Stimulated activated CD4-positive, alpha-beta T cell treated with anti-CD3 and anti-CD28 coated beads, TNF-alpha, amount 100 ng/mL, for 1 hour (primary cell): ENCODE data around the gene CCDC149.

ENCODE experiments used
- DNase-seq, 3 donors: peaks; one replicate each; pipeline ENCODE4 v3.0.0-alpha.2; 2020; ENCODE audit warnings: low read depth in 3 of 3, low spot score in 1 of 3

The CCDC149 gene

GRCh38 chr4:24845132-24845531, 67.7 kb downstream of the CCDC149 start:
- DNase-seq: no peak

DNA sequence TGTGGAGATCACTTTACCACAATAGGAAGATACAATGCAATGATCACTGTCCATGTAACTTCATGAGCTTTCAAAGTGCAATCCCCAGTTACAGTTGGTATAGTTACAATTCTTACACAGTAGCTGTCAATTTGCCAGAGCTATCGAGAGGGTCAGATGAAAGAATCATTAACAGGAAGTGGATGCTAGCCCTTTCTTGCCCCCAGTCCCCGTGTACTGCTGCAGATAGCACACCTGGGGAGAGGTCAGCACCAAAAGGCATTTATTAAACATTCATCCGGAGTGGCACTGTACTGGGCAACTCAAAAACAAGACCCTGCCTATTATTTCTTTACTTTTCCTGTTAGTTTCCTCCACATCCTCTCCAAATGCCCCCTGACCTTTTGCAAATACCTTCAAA, 69.7 kb downstream of the CCDC149 start:
- no peak for DNase-seq

DNA sequence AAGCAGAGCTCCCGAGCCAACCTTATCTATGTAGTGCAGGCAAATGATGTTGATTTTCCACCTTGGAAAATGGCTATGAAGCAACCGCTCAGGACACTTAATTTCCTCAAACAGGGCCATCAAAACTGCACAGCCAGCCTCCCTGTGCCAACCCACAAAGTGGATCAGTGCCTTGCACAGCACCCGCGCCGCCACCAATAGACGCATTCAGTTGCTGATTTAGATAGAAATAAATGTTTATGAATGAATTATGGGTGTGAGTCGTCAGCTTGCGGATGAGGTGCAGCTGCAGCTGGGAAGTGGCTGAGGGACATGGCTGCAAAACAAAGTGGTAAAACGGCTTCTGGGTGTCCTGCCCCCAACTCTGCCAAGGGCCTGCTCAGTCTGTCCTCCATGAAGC, 70.5 kb downstream of the CCDC149 start:
- no peak for DNase-seq

DNA sequence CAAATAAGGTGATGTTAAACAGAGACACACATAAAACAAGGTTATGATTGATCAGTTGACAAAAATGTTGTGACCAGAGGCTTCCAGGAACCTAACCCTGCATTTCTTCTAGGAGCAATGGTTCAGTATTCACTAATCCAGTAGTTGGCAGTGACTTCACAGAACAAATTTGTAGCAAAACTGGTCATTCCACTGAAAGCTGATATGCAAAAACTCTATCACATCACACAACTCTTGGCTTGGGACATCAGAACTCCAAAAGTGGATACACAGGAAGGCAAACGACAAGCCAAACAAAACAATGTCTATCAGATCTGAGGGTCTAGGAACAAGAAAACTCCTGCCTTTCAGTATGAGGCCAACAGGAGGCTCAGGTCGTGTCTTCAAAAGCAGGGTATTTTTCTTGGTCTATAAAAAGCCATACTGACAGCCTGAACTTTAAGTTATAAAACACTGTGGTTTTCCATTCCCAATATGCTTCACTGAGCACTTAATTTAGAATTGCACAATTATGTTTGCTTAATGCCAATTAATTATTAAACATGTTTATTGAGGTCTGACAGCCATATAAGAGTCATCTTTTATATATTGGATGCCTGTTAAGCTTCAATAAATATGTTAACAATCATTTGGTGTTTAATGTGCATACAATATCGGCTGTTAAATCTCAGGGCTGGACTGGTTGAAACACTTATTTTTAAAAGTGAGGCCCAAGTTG, 71.9 kb downstream of the CCDC149 start:
- DNase-seq: no peak

GRCh38 chr4:24840362-24840761, 72.5 kb downstream of the CCDC149 start:
- DNase-seq: no peak

DNA sequence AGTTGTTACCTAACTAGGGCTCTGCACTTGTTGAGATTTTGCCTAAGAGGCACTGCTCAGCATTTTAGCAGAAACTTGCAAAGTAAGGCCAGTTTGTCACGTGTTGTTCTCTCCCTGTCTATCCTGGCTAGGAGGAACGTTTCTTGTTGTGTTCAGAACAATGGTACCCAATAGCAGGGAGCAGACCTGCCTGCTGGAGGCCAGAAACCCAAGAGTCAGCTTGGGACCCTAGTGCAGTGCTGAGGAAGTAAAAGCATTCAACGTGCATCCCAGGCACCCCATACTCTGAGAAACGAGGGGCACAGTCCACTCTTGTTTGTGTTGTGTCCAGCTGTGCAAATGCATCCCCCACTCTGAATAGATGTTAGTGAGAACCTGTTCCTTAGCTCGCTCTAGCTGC, 75.1 kb downstream of the CCDC149 start:
- DNase-seq: no peak

GRCh38 chr4:24837336-24837735, 75.5 kb downstream of the CCDC149 start:
- DNase-seq: no peak

GRCh38 chr4:24836661-24837242, 76.1 kb downstream of the CCDC149 start:
- no peak for DNase-seq

GRCh38 chr4:24835696-24836095, 77.1 kb downstream of the CCDC149 start:
- DNase-seq: no peak

- no peak for DNase-seq
Observed at GRCh38 chr4:24831637-24832036, 81.2 kb downstream of the CCDC149 start.

- no peak for DNase-seq
Observed at GRCh38 chr4:24824720-24825119, 88.1 kb downstream of the CCDC149 start.

DNA sequence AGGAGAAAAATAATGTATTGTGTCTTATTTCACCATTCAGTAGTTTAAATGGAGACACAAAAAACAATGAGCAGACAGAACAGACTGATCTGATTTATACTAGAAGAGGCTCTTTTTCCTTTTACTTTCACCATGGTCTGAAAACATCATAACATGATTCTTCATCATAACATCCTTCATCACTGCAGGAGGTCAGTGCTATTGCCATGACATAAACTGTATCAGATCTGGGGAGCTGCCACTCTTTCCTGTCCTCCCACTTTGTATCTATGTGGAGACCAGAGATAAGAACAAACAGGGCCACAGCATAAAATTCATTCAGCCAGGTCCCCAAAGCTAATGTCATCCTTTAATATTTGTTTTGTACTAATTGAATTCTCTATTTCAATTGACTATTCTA, 92.3 kb downstream of the CCDC149 start:
- DNase-seq: no peak

GRCh38 chr4:24816797-24817196, 96.0 kb downstream of the CCDC149 start:
- DNase-seq: no peak

DNA sequence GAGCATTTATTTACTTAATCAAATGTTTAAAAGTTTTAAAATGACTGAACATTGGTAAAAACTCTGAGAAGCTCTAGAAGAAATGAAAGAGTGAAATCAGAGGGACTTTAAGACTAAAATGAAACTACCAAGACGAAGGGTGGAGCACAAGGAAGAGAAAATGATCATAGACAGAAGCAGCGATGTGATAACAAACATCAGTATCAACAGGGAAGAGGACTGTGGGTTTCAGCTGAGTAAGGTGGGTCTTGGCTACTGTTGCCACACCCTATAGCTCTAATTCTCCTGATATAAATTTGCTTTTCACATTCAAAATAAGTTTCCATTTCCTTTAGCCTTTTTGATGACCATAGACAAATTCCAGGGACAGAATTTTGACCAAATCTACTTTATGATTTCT, 99.1 kb downstream of the CCDC149 start:
- DNase-seq: no peak

DNA sequence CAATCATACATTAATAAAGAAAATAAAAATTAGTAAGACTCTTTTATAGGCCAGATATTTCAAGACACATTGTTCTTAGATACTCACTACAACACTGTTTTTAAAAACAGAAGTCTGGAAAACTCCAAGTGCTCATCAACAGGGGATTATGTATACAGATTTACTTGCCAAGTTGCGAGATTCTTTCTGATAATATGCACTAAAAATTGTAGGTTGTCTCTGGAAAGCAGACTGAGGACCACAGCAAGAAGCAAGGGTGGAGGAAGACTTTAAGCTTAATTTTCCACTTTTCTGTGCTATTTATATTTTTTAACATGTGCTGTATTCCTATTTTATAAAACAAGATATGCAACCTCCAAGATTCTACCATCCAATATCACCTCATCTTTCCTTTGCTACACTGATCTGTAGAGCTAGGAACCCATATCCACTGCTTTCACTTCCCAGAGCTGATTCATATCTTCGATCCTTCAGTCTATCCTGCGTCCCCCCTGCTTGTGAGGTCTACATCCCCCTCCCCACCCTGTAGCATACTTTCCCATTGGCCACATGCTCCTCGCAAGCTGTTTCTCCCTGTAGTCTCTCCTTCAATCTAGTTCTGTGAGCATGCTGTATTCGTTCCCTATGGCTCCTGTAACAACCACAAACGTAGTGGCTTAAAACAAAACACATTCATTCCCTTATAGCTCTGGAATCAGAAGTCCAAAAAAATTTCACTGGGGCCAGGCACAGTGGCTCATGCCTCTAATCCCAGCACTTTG, 101.8 kb downstream of the CCDC149 start:
- DNase-seq: no peak

DNA sequence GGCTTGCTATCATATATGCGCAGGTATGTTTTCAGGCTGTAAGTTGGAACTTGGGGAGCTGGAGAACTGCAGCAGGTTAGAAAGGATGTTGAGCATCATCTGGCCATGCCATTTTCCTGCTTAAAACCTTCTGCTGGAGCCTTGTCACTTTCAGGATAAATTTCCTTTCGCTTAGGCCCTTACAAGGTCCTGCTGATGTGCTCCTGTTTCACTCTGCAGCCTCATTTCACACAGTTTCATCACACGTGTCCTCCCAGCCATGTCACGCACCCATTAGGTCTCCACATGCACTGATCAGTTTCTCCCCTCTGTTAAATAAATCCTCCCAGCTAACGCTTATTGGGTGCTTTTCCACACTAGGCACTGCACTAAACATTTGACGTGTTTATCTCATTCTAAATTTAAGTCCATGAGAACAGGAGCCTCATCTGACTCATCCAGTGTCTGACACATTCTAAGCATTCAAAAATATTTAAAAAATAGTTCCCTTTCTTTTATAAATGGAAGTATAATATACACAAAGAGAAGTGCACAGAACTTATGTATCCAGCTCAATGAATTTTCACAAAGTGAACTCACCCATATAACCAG, 102.9 kb downstream of the CCDC149 start:
- DNase-seq: no peak

- DNase-seq: no peak
Observed at GRCh38 chr4:24809376-24809775, 103.5 kb downstream of the CCDC149 start.

DNA sequence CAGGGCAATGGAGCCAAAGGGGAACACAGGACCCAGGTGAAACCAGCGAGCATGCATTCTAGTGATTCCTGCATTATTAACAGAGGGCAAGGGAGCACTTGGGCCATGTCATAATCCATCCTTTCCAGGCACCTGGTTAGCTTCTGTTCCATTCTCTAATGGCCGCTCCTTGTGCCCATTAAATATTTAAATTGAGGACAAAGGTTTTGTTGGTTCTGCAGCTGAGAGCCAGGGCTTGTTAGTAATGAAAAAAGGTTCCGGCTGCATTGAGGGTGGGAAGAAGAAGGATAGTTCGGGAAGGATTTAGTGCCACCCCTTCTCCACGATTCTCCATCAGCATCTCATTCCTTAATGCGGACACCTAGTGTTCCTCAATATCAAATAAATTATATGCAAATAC, 103.9 kb downstream of the CCDC149 start:
- DNase-seq: no peak

DNA sequence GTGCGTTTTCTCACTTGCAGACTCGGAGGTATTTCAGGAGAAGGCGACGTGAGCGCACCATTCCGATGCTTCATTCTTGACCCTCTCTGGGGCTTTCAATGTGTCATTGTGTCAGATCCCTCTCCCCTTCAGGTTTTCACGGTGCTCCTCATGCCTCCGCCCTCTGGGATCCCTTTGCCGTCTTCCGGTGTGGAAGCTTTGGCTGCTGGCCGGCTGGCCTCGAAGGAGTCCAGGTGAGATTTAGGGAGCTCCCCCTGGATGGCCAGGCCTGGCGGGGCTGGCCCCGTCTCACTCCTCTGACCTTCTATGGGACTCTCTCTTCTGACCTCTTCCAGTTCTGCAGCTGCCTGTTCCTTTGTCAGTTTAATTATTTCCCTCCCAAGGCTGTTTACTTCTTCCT, 104.6 kb downstream of the CCDC149 start:
- no peak for DNase-seq

DNA sequence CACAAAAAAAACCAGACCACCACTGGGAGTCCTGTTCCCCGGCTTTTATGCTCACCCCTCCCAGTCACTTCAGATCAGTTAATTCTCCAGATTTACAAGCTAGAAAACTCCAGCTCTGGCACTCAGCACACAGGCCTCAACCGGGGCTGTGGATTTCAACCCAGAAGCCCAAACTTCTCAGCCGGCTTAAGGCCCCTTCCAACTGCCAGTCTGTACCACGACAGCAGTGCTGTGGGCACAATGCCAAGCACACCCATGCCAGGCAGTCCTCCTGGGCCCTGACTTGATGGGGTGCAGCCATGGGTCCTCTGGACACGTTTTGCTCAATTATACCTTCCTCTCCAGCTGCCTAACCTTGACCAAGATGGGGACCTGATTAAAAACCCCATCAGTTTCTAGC, 105.2 kb downstream of the CCDC149 start:
- no peak for DNase-seq

- no peak for DNase-seq
Observed at GRCh38 chr4:24806206-24806990, 106.4 kb downstream of the CCDC149 start.
